Stimulated activated naive CD4-positive, alpha-beta T cell (primary cell): ENCODE results near the gene MRGPRG.

Source experiments
- DNase-seq, 6 experiments: peaks; one replicate each; lab custom pipeline; 2025; lab: John Stamatoyannopoulos, UW

The MRGPRG gene

DNA sequence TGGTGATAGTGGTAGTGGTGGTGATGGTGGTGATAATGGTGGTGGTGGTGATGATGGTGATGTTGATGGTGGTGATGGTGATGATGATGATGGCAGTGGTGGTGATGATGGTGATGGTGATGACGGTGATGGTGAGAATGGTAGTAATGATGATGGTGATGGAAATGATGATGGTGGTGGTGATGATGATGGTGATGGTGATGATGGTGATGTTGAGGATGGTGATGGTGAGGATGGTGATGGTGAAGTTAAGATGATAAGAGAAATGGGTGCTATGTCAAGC, 11.8 kb downstream of the MRGPRG start:
- DNase-seq: no peak

DNA sequence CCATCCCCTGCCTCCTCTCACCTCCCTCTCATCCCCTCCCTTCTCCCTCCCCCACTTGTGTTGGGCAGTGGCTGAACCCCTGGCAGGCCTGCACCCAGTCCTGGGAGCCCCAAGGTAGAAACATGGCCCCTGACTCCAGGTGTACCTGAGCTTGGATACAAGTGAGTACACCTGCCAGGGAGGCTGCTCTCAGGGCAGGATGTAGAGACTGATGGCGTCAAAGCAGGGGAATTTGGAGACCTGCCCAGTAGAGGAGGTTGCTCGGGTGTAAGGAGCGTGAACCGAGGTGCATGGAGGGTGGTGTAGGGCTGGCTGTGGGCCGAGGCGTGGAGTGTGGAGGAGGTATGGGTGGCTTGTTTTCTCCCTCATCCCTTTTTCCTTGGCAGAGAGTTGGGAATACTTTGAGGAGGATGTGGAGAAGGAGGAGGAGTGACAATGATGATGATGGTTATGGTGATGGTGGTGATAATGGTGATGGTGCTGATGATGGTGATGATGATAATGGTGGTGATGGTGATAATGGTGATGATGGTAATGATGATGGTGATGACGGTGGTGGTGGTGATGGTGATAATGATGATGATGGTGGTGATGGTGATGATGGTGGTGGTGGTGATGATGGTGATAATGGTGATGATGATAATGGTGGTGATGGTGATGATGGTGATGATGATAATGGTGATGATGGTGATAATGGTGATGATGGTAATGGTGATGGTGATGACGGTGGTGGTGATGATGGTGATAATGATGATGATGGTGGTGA, 12.3 kb downstream of the MRGPRG start:
- DNase-seq: no peak

GRCh38 chr11:3205261-3206155, 13.1 kb downstream of the MRGPRG start:
- no peak for DNase-seq

GRCh38 chr11:3204141-3205015, 14.2 kb downstream of the MRGPRG start:
- no peak for DNase-seq

GRCh38 chr11:3203221-3204043, 15.2 kb downstream of the MRGPRG start:
- DNase-seq: no peak

GRCh38 chr11:3202759-3203158, 15.9 kb downstream of the MRGPRG start:
- DNase-seq: no peak

DNA sequence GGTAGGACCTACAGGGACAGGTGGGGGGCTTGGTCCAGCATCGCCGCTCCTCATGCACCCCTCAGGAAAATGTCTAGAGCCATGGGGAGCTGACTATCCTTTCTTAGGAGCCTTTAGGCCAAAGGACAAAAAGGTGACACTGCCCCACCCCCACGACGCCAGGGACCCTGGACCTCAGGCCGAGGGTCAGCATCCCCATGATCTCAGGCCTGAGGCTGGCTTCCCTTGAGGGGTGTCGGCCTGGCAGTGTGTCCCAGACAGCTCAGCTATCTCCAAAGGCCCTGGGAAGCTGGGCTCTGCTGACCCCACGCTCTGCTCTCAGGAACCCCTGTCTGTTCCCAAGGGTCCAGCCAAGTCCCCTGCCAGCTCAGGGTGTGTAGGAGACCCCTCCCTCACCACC, 16.3 kb downstream of the MRGPRG start:
- DNase-seq: no peak

DNA sequence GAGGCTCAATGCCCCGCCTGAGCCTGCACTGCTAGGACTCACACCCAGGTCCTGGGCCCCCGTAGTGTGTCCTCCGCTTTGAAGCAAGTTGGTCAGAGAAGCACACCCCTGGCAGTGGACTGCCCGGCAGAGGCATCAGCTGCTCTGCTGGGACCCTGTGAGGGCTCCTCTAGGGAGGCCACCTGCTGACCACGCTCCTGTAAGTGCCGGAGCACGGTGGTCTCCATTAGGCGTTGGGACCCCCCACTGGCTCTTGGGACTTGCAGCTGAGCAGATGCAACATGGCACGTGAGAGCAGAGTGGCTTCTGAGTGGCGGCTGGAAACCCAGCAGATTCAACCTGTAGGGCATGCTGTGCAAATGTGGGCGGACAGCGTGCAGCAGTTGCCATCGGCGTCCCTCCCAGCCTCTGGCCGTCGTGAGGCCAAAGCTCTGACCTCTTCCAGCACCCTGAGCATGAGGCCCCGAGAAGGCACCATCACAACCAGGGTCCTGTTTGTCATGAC, 16.9 kb downstream of the MRGPRG start:
- DNase-seq: no peak

- no peak for DNase-seq
These were observed 17.5 kb downstream of the MRGPRG start for GRCh38 chr11:3201112-3201581.

- DNase-seq: no peak
These were observed 18.1 kb downstream of the MRGPRG start for GRCh38 chr11:3200388-3201111.

DNA sequence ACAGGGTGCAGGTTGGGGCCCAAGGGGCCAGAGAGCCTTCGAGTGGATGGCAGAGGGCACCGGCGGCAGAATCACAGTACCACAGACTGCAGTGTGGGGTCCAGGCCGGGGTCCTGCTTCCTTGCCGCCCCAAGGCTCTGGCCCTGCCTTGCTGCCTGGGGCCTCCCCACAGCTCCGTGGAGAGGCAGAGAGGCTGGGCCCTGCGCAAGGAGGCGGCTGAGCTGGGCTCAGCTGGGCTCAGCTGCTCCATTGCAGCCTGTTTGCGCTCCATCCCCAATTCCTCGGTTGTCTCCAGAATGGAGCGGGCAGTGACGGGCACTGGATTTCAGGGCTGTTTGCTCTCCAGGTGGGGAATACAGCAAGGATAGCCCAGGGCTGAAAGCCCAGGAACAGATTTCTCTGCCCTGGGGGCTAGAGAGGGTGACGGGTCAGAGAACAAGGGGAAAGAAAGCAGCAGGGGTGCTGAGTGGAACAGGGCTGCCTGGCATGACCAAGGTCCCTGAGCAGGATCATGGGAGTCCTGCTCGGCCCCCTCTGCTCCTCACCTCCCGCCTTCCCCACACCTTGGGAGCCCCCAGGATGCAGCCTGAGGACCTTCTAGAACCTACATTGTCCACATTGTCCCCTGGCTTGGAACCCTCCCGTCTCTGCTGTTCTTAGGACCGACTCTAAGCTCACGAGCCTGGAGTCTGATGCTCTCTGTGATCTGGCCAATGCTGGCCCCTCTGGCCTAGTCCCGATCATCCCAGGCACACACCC, 18.9 kb downstream of the MRGPRG start:
- DNase-seq: no peak

DNA sequence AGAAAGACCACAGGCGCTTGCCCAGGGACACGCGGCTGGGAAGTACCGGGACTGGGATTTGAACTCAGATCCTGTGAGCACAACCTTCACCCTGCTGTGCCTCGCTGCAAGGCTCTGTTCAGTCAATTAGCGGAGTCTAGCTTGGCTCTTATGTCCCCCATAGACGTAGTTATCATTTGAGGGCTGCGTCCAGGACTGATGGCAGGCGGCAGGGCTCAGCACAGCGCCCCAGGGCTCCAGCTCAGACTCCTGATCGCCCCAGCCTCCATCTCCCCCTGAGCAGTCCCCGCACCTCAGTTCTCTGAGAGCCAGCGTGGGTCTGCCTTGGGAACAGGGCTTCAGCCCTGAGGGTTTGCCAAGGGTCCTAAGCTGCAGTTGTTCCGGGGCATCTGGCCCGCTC, 19.8 kb downstream of the MRGPRG start:
- DNase-seq: no peak

DNA sequence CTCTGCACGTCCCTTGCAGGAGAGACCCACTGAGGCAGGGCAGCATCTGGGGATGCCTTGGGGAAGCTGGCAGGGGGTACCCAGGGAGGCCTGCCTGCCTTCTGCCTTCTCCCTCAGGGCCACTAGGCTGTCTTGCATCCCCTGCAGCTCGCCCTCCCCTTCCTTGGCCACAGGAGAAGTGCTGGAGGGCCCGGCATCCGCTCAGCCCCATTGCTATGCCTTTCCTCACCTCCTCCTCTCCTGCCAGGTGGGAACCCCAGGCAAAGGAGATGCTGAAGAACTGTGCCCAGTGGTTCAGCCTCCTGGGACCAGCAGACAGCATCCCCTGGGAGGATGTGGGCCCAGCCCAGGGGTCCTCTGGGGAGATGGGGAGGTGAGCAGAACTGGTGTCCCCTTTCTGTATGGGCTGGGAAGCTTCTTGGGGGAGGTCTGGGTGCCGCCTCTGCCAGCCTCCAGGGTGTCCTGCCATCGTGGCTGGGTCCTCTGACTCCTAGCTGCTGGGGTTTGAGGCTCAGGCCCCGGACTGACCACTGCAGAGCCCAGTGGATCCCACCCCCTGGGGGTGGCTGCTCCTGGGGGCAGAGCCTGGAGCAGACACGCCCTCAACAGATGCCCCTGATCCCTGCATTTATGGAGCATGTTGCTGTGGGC, 20.6 kb downstream of the MRGPRG start:
- DNase-seq: no peak

- no peak for DNase-seq
These were observed 21.4 kb downstream of the MRGPRG start for GRCh38 chr11:3197044-3197695.

- no peak for DNase-seq
These were observed 22.2 kb downstream of the MRGPRG start for GRCh38 chr11:3196161-3197043.

- no peak for DNase-seq
These were observed 23.1 kb downstream of the MRGPRG start for GRCh38 chr11:3195251-3196160.
